Liver (tissue), 3 donors: Measurements from ENCODE around the gene MAP3K12.

ENCODE experiments used
- CTCF ChIP-seq: fragments of 150-350 bp; IDR thresholded peaks from 2 replicates; pipeline ENCODE4 v1.5.1; 2017; ENCODE audit warnings: improper control_type of control experiment, low read depth, low read length; ENCODE audit not compliant: missing input control
- SP1 ChIP-seq: IDR thresholded peaks from 2 replicates; pipeline ENCODE4 v1.6.1; 2018; ENCODE audit warnings: antibody characterized with exemption, mild to moderate bottlenecking
- YY1 ChIP-seq: IDR thresholded peaks from 2 replicates; pipeline ENCODE4 v1.6.1; 2016; ENCODE audit warnings: antibody characterized with exemption, mild to moderate bottlenecking
- TF ChIP-seq, protein P1 (sequence below): IDR thresholded peaks from 2 replicates; pipeline ENCODE4 v1.6.1; 2016; ENCODE audit warnings: antibody characterized with exemption, mild to moderate bottlenecking
- donor health status: healthy.
- donor health status: healthy.

DNA sequence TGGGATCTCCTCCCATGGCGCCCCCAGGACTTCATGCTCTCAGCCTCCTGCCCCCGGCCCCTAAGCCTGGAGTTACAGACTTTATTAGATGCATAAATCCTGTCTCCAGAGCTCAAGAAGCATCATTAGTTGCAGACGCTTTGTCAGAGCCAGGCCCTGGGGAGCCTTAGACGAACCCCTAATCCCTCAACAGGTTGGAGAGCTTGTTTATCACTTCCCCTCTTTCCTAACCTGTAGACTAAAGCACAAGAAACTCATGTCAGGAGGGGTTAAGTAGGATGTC, 8.3 kb upstream of the MAP3K12 start:
- TF ChIP-seq CTCF (no peak), SP1 (no peak), YY1 (no peak)
- TF ChIP-seq, protein P1, sequence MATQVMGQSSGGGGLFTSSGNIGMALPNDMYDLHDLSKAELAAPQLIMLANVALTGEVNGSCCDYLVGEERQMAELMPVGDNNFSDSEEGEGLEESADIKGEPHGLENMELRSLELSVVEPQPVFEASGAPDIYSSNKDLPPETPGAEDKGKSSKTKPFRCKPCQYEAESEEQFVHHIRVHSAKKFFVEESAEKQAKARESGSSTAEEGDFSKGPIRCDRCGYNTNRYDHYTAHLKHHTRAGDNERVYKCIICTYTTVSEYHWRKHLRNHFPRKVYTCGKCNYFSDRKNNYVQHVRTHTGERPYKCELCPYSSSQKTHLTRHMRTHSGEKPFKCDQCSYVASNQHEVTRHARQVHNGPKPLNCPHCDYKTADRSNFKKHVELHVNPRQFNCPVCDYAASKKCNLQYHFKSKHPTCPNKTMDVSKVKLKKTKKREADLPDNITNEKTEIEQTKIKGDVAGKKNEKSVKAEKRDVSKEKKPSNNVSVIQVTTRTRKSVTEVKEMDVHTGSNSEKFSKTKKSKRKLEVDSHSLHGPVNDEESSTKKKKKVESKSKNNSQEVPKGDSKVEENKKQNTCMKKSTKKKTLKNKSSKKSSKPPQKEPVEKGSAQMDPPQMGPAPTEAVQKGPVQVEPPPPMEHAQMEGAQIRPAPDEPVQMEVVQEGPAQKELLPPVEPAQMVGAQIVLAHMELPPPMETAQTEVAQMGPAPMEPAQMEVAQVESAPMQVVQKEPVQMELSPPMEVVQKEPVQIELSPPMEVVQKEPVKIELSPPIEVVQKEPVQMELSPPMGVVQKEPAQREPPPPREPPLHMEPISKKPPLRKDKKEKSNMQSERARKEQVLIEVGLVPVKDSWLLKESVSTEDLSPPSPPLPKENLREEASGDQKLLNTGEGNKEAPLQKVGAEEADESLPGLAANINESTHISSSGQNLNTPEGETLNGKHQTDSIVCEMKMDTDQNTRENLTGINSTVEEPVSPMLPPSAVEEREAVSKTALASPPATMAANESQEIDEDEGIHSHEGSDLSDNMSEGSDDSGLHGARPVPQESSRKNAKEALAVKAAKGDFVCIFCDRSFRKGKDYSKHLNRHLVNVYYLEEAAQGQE = no peak
